Mesendoderm (in vitro differentiated cells): ENCODE measurements around the gene GRIK2.
A peak's percentile ranks its signal among the peaks of the same experiment; 100 is the strongest.
"Not testable (repeated sequence)": the region's sequence is repeated elsewhere in the genome, so short reads cannot be mapped to it uniquely, and the experiment has no call there.

Experiments used
- DNase-seq: peaks from one replicate; pipeline ENCODE4 v3.0.0; 2013
- H2AK5ac ChIP-seq: 2 replicates; pipeline ENCODE4 v1.6.1; 2013; ENCODE audit warnings: low read length, inconsistent platforms
- H2BK120ac ChIP-seq: 2 replicates; pipeline ENCODE4 v1.6.1; 2013; ENCODE audit warnings: low read depth, mild to moderate bottlenecking, low read length, moderate library complexity, mixed read lengths
- H2BK15ac ChIP-seq: replicated peaks from 2 replicates; pipeline ENCODE4 v1.6.1; 2013; ENCODE audit warnings: low read depth, mild to moderate bottlenecking, moderate library complexity
- H2BK5ac ChIP-seq: 2 replicates; pipeline ENCODE4 v1.6.1; 2013; ENCODE audit warnings: low read length, inconsistent platforms
- H3K18ac ChIP-seq: 2 replicates; pipeline ENCODE4 v1.6.1; 2013; ENCODE audit warnings: mild to moderate bottlenecking, low read length, mixed read lengths
- H3K23ac ChIP-seq: one replicate; pipeline ENCODE4 v1.6.1; 2013; ENCODE audit warnings: low read length
- H3K27ac ChIP-seq: 2 replicates; pipeline ENCODE4 v1.5.1; 2013; ENCODE audit warnings: low read depth, mild to moderate bottlenecking, inconsistent platforms, low read length, moderate library complexity
- H3K27me3 ChIP-seq: 2 replicates; pipeline ENCODE4 v1.6.1; 2013; ENCODE audit warnings: low read length, control low read depth, mild to moderate bottlenecking, inconsistent platforms; ENCODE audit not compliant: insufficient read depth, poor library complexity
- H3K36me3 ChIP-seq: 2 replicates; pipeline ENCODE4 v1.6.1; 2013; ENCODE audit warnings: low read length, inconsistent platforms; ENCODE audit not compliant: control insufficient read depth, insufficient read depth
- H3K4ac ChIP-seq: one replicate; pipeline ENCODE4 v1.6.1; 2013; ENCODE audit warnings: low read depth, mild to moderate bottlenecking, low read length, moderate library complexity
- H3K4me1 ChIP-seq: 2 replicates; pipeline ENCODE4 v1.6.1; 2013; ENCODE audit warnings: low read depth, low read length, inconsistent platforms; ENCODE audit not compliant: control insufficient read depth
- H3K4me2 ChIP-seq: 2 replicates; pipeline ENCODE4 v1.6.1; 2013; ENCODE audit warnings: low read length
- H3K4me3 ChIP-seq: 2 replicates; pipeline ENCODE4 v1.5.1; 2013; ENCODE audit warnings: mild to moderate bottlenecking, low read length
- H3K56ac ChIP-seq: one replicate; pipeline ENCODE4 v1.6.1; 2013; ENCODE audit warnings: low read length
- H3K79me1 ChIP-seq: 2 replicates; pipeline ENCODE4 v1.6.1; 2013; ENCODE audit warnings: low read length, inconsistent platforms
- H3K79me2 ChIP-seq: 2 replicates; pipeline ENCODE4 v1.6.1; 2013; ENCODE audit warnings: mild to moderate bottlenecking, low read length; ENCODE audit not compliant: control insufficient read depth, insufficient read depth
- H3K9ac ChIP-seq: 2 replicates; pipeline ENCODE4 v1.6.1; 2013; ENCODE audit warnings: low read length, inconsistent platforms
- H4K5ac ChIP-seq: one replicate; pipeline ENCODE4 v1.6.1; 2013; ENCODE audit warnings: low read length
- H4K8ac ChIP-seq: one replicate; pipeline ENCODE4 v1.6.1; 2013; ENCODE audit warnings: low read depth, mild to moderate bottlenecking, control low read depth, low read length, moderate library complexity
- WGBS: extraction: QIAGEN DNeasy Blood & Tissue Kit; methylation state at CpG from one replicate; pipeline ENCODE4 v1.1.7; 2013; ENCODE audit warnings: low lambda C conversion rate, missing lambda C conversion rate; ENCODE audit not compliant: insufficient coverage; ENCODE audit errors: extremely low coverage; 5-methylcytosine and 5-hydroxymethylcytosine counted together

Gene GRIK2

GRCh38 chr6:101365181-101365580 lies 28.3 kb upstream of the GRIK2 start:
- H3K4me3 ChIP-seq: no peak overlapping the region
- no peak overlapping the region for H3K9ac ChIP-seq
- no CpG with 5 or more reads among the region's 4 CpGs for WGBS
- no peaks in the 10 kb centered on the region for H3K79me1 ChIP-seq
- DNase-seq: no peak
- H3K27me3 ChIP-seq: no peaks in the 10 kb centered on the region
- no peak overlapping the region for H3K56ac ChIP-seq
- no peak overlapping the region for H3K18ac ChIP-seq
- H2BK15ac ChIP-seq: no peak overlapping the region
- no peak overlapping the region for H2AK5ac ChIP-seq
- no peaks in the 10 kb centered on the region for H3K79me2 ChIP-seq
- no peak overlapping the region for H2BK120ac ChIP-seq
- H3K23ac ChIP-seq: no peak overlapping the region
- H3K4me1 ChIP-seq: no peaks in the 10 kb centered on the region
- H4K8ac ChIP-seq: no peak overlapping the region
- no peak overlapping the region for H3K4ac ChIP-seq
- no peaks in the 10 kb centered on the region for H3K36me3 ChIP-seq
- no peak overlapping the region for H2BK5ac ChIP-seq
- no peak overlapping the region for H3K4me2 ChIP-seq
- no peak overlapping the region for H3K27ac ChIP-seq
- H4K5ac ChIP-seq: no peak overlapping the region

GRCh38 chr6:101379926-101380325 lies 13.6 kb upstream of the GRIK2 start:
- Histone ChIP-seq H3K27ac (no peak overlapping the region), H2BK5ac (no peak overlapping the region)
- WGBS: no CpG with 5 or more reads among the region's 2 CpGs

GRCh38 chr6:101380897-101381630 lies 12.4 kb upstream of the GRIK2 start:
- no peak for DNase-seq
- Histone ChIP-seq H2AK5ac (no peak overlapping the region), H4K8ac (no peak overlapping the region), H3K4me2 (no peak overlapping the region), H3K27me3 (no peaks in the 10 kb centered on the region), H3K23ac (no peak overlapping the region), H3K56ac (no peak overlapping the region), H3K4me1 (no peaks in the 10 kb centered on the region), H3K4ac (no peak overlapping the region), H3K36me3 (no peaks in the 10 kb centered on the region), H3K79me2 (no peaks in the 10 kb centered on the region), H4K5ac (no peak overlapping the region), H2BK120ac (no peak overlapping the region), H3K27ac (no peak overlapping the region), H3K18ac (no peak overlapping the region), H2BK15ac (no peak overlapping the region), H3K79me1 (no peaks in the 10 kb centered on the region), H3K9ac (no peak overlapping the region), H2BK5ac (no peak overlapping the region), H3K4me3 (no peak overlapping the region)
- no CpG with 5 or more reads among the region's 2 CpGs for WGBS

More at GRCh38 chr6:101379926-101380325, 13.6 kb upstream of the GRIK2 start:
- H3K79me1 ChIP-seq: no peaks in the 10 kb centered on the region
- no peak overlapping the region for H3K4me2 ChIP-seq
- no peak overlapping the region for H3K56ac ChIP-seq
- no peak overlapping the region for H3K4ac ChIP-seq
- H4K5ac ChIP-seq: no peak overlapping the region
- no peaks in the 10 kb centered on the region for H3K36me3 ChIP-seq
- H3K4me3 ChIP-seq: no peak overlapping the region
- H3K79me2 ChIP-seq: no peaks in the 10 kb centered on the region
- H3K23ac ChIP-seq: no peak overlapping the region
- DNase-seq: no peak
- H2BK120ac ChIP-seq: no peak overlapping the region
- no peak overlapping the region for H2BK15ac ChIP-seq
- H3K18ac ChIP-seq: no peak overlapping the region
- H2AK5ac ChIP-seq: no peak overlapping the region
- no peak overlapping the region for H4K8ac ChIP-seq
- no peaks in the 10 kb centered on the region for H3K4me1 ChIP-seq
- no peak overlapping the region for H3K9ac ChIP-seq
- H3K27me3 ChIP-seq: no peaks in the 10 kb centered on the region

GRCh38 chr6:101383747-101384146 lies 9.8 kb upstream of the GRIK2 start:
- not testable (repeated sequence) for H3K18ac ChIP-seq, H3K79me2 ChIP-seq, H3K27ac ChIP-seq, H2BK15ac ChIP-seq, H3K27me3 ChIP-seq, H2BK5ac ChIP-seq, H3K23ac ChIP-seq, DNase-seq, H3K36me3 ChIP-seq, H3K9ac ChIP-seq, H4K8ac ChIP-seq, H2BK120ac ChIP-seq, H3K4me1 ChIP-seq, H3K56ac ChIP-seq, H3K4me2 ChIP-seq, H4K5ac ChIP-seq, H2AK5ac ChIP-seq, H3K79me1 ChIP-seq, H3K4me3 ChIP-seq, H3K4ac ChIP-seq
- no CpG with 5 or more reads among the region's 5 CpGs for WGBS

GRCh38 chr6:101386982-101387381 lies 6.5 kb upstream of the GRIK2 start:
- no peak overlapping the region for H2BK15ac ChIP-seq
- H3K27me3 ChIP-seq: peaks cover 3% of the 10 kb centered on the region
- no peak overlapping the region for H3K23ac ChIP-seq
- H4K8ac ChIP-seq: no peak overlapping the region
- no peak overlapping the region for H3K56ac ChIP-seq
- H3K36me3 ChIP-seq: no peaks in the 10 kb centered on the region
- H3K27ac ChIP-seq: no peak overlapping the region
- H3K9ac ChIP-seq: no peak overlapping the region
- H3K4ac ChIP-seq: no peak overlapping the region
- H3K4me1 ChIP-seq: peaks cover under 1% of the 10 kb centered on the region
- DNase-seq: peak; percentile 52
- no peaks in the 10 kb centered on the region for H3K79me1 ChIP-seq
- no peak overlapping the region for H4K5ac ChIP-seq
- H2AK5ac ChIP-seq: no peak overlapping the region
- H3K79me2 ChIP-seq: no peaks in the 10 kb centered on the region
- no peak overlapping the region for H2BK120ac ChIP-seq
- no peak overlapping the region for H3K4me3 ChIP-seq
- no peak overlapping the region for H3K4me2 ChIP-seq
- no peak overlapping the region for H2BK5ac ChIP-seq
- no CpG with 5 or more reads among the region's 1 CpG for WGBS
- H3K18ac ChIP-seq: no peak overlapping the region
